H1 (cell line): Measurements from ENCODE around the gene ALOX15B. TPM values are rescaled to one million over a fixed set of nuclear protein-coding genes. Genes with fewer than 3 reads are reported as not detected.

Source experiments
- BRCA1 ChIP-seq: IDR thresholded peaks from 2 replicates; pipeline ENCODE4 v1.6.1; 2012; ENCODE audit warnings: low read depth, low read length, improper control_type of control experiment
- polyA plus RNA-seq, 7 experiments: library from polyadenylated mRNA; depleted of rRNA in 3 of 7; stranded (reverse) in 5 of 7; unstranded in 2 of 7; fragments of >200 nt in 5 of 7; fragments of 200-250 nt in 2 of 7; gene quantifications; 1 replicate in 5 of 7; 2 replicates in 1 of 7; 4 replicates in 1 of 7; pipeline versions ENCODE4 v1.2.1 to v1.2.3, GENCODE V29; 2011 to 2013; ENCODE audit warnings: missing spikeins in 2 of 7, mixed read lengths in 2 of 7
- total RNA-seq: library from RNA; stranded (reverse); fragmentation: NEBNext Ultra II Directional; extraction: Animal tissue kit (Norgen Biotek cat#: 25700); gene quantifications from 2 replicates; pipeline ENCODE4 v1.2.1, GENCODE V29; 2021

The ALOX15B gene
- total and polyA plus RNA-seq, 2 of the 8 experiments (the other 6 are each of a cell fraction or from before 2014, with no cell fraction given), result 0.63 to 0.91 TPM

DNA sequence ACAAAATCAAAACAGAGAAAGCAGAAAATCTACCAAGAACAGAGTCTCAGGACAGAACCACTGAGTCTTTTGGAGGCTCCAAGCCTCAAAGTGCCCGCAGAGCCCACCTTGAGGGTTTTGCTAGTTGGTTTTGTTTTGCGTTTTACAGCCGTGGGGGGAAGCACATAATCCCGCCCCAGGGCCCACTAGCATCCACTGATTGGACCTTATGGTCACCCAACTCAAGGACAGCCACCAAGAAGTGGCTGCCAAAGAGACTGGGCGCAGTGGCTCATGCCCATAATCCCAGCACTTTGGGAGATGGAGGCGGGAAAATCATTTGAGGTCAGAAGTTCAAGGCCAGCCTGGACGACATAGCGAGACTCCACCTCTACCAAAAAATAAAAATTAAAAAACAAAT is 9.9 kb downstream of the ALOX15B start (continued):
- no peak for TF ChIP-seq BRCA1
